Stomach (tissue), 4 donors: Measurements from ENCODE around the gene STIM2.

ENCODE experiments used
- CTCF ChIP-seq, 7 experiments: fragments of 450-650 bp in 4 of 7; fragments of 200-600 bp in 3 of 7; sonication (generic) in 3 of 7; IDR thresholded peaks; one replicate each; pipeline ENCODE4 v1.5.1; 2016 to 2019; ENCODE audit warnings: antibody characterized with exemption in 7 of 7, control low read depth in 2 of 7, mild to moderate bottlenecking in 1 of 7
- EP300 ChIP-seq: sonication (generic); formaldehyde crosslinking; IDR thresholded peaks from one replicate; pipeline ENCODE4 v1.6.1; 2017; ENCODE audit warnings: antibody characterized with exemption
- POLR2A ChIP-seq, 4 donors: fragments of 450-650 bp; IDR thresholded peaks; one replicate each; pipeline ENCODE4 v1.6.1; 2016; ENCODE audit warnings: antibody characterized with exemption in 4 of 4, control low read depth in 2 of 4, mild to moderate bottlenecking in 1 of 4, moderate library complexity in 1 of 4
- POLR2AphosphoS5 ChIP-seq, 3 donors: sonication (generic); formaldehyde crosslinking; IDR thresholded peaks; one replicate each; pipeline ENCODE4 v1.6.1; 2016; ENCODE audit warnings: antibody characterized with exemption in 3 of 3

- TF ChIP-seq CTCF (IDR thresholded peaks at IDR 0.05) (no peak), POLR2AphosphoS5 (IDR thresholded peaks at IDR 0.05) (no peak), EP300 (no peak), POLR2A (IDR thresholded peaks at IDR 0.05) (no peak)
These were observed 44.9 kb upstream of the STIM2 start for GRCh38 chr4:26815706-26816105.
